ENCODE measurements around the gene TSSK6.

GRCh38 chr19:19529783-19530422, 14.6 kb upstream of the TSSK6 start:
- no peak for TF ChIP-seq CTCF (IDR thresholded peaks at IDR 0.05 in 8 of 11, conservative IDR thresholded peaks at IDR 0.05 in 3 of 11)
- TF ChIP-seq POLR2A (IDR thresholded peaks at IDR 0.05) = no peak
- TF ChIP-seq POLR2AphosphoS5 (IDR thresholded peaks at IDR 0.05) = no peak

Measured in spleen (tissue), 7 donors.